HepG2 (cell line): Measurements from ENCODE around the gene IMPDH2. TPM values are rescaled to one million over a fixed set of nuclear protein-coding genes. Genes with fewer than 3 reads are reported as not detected.
A peak's percentile ranks its signal among the peaks of the same experiment; 100 is the strongest.

Experiments
- ATAC-seq: fragments of 200-7000 bp; cut with Tn5 transposase; 3 replicates; pipeline ENCODE4 v1.9.1; 2020; ENCODE audit warnings: mild to moderate bottlenecking, moderate library complexity
- BruUV-seq: library from RNA; stranded (reverse); fragments of 400-500 nt; replicated peaks from 2 replicates; lab custom pipeline; 2021; lab: Mats Ljungman, UMichigan
- CTCF ChIA-PET: fragments of 300-600 bp; formaldehyde crosslinking; extraction: SDS; loops from one replicate; lab custom pipeline; 2021; ENCODE audit warnings: low total read pairs, inconsistent platforms, low intra/inter-chr PET ratio; lab: Yijun Ruan, JAX
- POLR2A ChIA-PET: fragments of 350-600 bp; sonication (Branson Sonifier 250); formaldehyde crosslinking; loops from one replicate; lab custom pipeline; 2020; ENCODE audit warnings: antibody characterized with exemption, inconsistent platforms; lab: Yijun Ruan, JAX
- DNase-seq: peaks from one replicate; pipeline ENCODE4 v3.0.0-alpha.2; 2015; ENCODE audit warnings: low spot score
- FAIRE-seq: peaks from 3 replicates; lab custom pipeline; 2011; peaks lifted over from hg19 to GRCh38; lab: Jason Lieb, UNC
- H2AFZ ChIP-seq: one replicate; pipeline ENCODE4 v1.6.1; 2011; ENCODE audit warnings: low read length, inconsistent platforms
- H3K27ac ChIP-seq: fragments of 300-600 bp; 3 replicates; pipeline ENCODE4 v1.8.0; 2011; ENCODE audit warnings: mixed run types, mild to moderate bottlenecking, mixed read lengths, low read length, inconsistent platforms; ENCODE audit not compliant: insufficient read depth; ENCODE audit errors: extremely low read length
- H3K27me3 ChIP-seq, 2 experiments: fragments of 200-600 bp in 1 of 2; 2 replicates in 1 of 2; 3 replicates in 1 of 2; pipeline versions ENCODE4 v1.6.0 to v1.8.0; 2011; ENCODE audit warnings: low read length in 2 of 2, mild to moderate bottlenecking in 2 of 2, moderate library complexity in 2 of 2, inconsistent platforms in 1 of 2; ENCODE audit not compliant: insufficient read depth in 2 of 2, control insufficient read depth in 1 of 2
- H3K36me3 ChIP-seq, 2 experiments: fragments of 200-600 bp in 1 of 2; replicated peaks in 1 of 2; 2 replicates in 1 of 2; 3 replicates in 1 of 2; pipeline versions ENCODE4 v1.5.1 to v1.8.0; 2011; ENCODE audit warnings: low read length in 2 of 2, inconsistent platforms in 1 of 2; ENCODE audit not compliant: insufficient read depth in 2 of 2, control insufficient read depth in 1 of 2
- H3K4me1 ChIP-seq: 2 replicates; pipeline ENCODE4 v1.5.1; 2012; ENCODE audit warnings: low read length, inconsistent platforms; ENCODE audit not compliant: insufficient read depth
- H3K4me2 ChIP-seq: 2 replicates; pipeline ENCODE4 v1.6.0; 2011; ENCODE audit warnings: low read depth, low read length, inconsistent platforms
- H3K4me3 ChIP-seq, 3 experiments: fragments of 200-600 bp in 1 of 3; sonication (generic), shearing (Covaris generic) in 1 of 3; replicated peaks in 1 of 3; 2 replicates each; pipeline ENCODE4 v1.5.1; 2011 to 2016; ENCODE audit warnings: low read length in 3 of 3, inconsistent platforms in 2 of 3, low read depth in 2 of 3, mild to moderate bottlenecking in 2 of 3, control low read depth in 1 of 3, mixed read lengths in 1 of 3; ENCODE audit not compliant: insufficient read depth in 1 of 3
- H3K79me2 ChIP-seq: one replicate; pipeline ENCODE4 v1.6.1; 2011; ENCODE audit warnings: low read length, inconsistent platforms; ENCODE audit not compliant: insufficient read depth
- H3K9ac ChIP-seq: 2 replicates; pipeline ENCODE4 v1.6.0; 2011; ENCODE audit warnings: mild to moderate bottlenecking, low read depth, low read length, inconsistent platforms; ENCODE audit not compliant: insufficient read depth
- H3K9me3 ChIP-seq: 2 replicates; pipeline ENCODE4 v1.5.1; 2012; ENCODE audit warnings: mild to moderate bottlenecking, low read length
- H4K20me1 ChIP-seq: 2 replicates; pipeline ENCODE4 v1.6.0; 2011; ENCODE audit warnings: inconsistent platforms, mild to moderate bottlenecking, low read length, moderate library complexity; ENCODE audit not compliant: insufficient read depth
- BCL6 ChIP-seq: IDR thresholded peaks from 2 replicates; pipeline ENCODE4 v1.6.1; 2016; ENCODE audit warnings: missing genetic modification reagents, missing compliant biosample characterization
- EED ChIP-seq: sonication (generic); formaldehyde crosslinking; IDR thresholded peaks from 2 replicates; pipeline ENCODE4 v1.5.0; 2020; ENCODE audit warnings: mild to moderate bottlenecking, missing genetic modification reagents
- FOSL1 ChIP-seq: sonication (generic); formaldehyde crosslinking; IDR thresholded peaks from 2 replicates; pipeline ENCODE4 v1.9.0; 2021; ENCODE audit warnings: missing genetic modification reagents, borderline replicate concordance
- GABPA ChIP-seq, 2 experiments: IDR thresholded peaks; 2 replicates each; pipeline ENCODE4 v1.6.1; 2011 to 2016; ENCODE audit warnings: low read depth in 2 of 2, low read length in 1 of 2, missing biosample characterization in 1 of 2, missing genetic modification characterization in 1 of 2
- POLR2AphosphoS5 ChIP-seq: IDR thresholded peaks from 2 replicates; pipeline ENCODE4 v1.6.1; 2012; ENCODE audit warnings: low read depth, low read length
- POLR2G ChIP-seq: fragments of 200-400 bp; formaldehyde crosslinking; IDR thresholded peaks from 2 replicates; pipeline ENCODE4 v1.6.1; 2018; ENCODE audit warnings: mild to moderate bottlenecking, low read depth, low read length, moderate library complexity
- SAP130 ChIP-seq: IDR thresholded peaks from 2 replicates; pipeline ENCODE4 v1.6.1; 2016; ENCODE audit warnings: low read depth
- SMAD1 ChIP-seq: sonication (generic); formaldehyde crosslinking; IDR thresholded peaks from 2 replicates; pipeline ENCODE4 v1.4.0; 2020; ENCODE audit warnings: missing genetic modification reagents, low read depth, mild to moderate bottlenecking, borderline replicate concordance
- SPEN ChIP-seq: sonication (generic); formaldehyde crosslinking; IDR thresholded peaks from 2 replicates; pipeline ENCODE4 v1.5.1; 2020; ENCODE audit warnings: low read depth, mild to moderate bottlenecking, missing genetic modification reagents
- SRSF1 ChIP-seq: fragments of 200-400 bp; formaldehyde crosslinking; optimal IDR thresholded peaks from 2 replicates; pipeline ENCODE3; 2017; ENCODE audit warnings: mild to moderate bottlenecking, low read depth, low read length, moderate library complexity
- STAG1 ChIP-seq: sonication (generic); formaldehyde crosslinking; IDR thresholded peaks from 2 replicates; pipeline ENCODE4 v1.4.0; 2020; ENCODE audit warnings: missing genetic modification reagents
- TBP ChIP-seq: sonication (generic); formaldehyde crosslinking; IDR thresholded peaks from 2 replicates; pipeline ENCODE4 v1.5.0; 2020; ENCODE audit warnings: missing genetic modification reagents
- TFDP1 ChIP-seq: IDR thresholded peaks from 2 replicates; pipeline ENCODE4 v1.6.1; 2016; ENCODE audit warnings: missing compliant biosample characterization, missing genetic modification reagents, borderline replicate concordance
- THAP7 ChIP-seq: sonication (generic); formaldehyde crosslinking; IDR thresholded peaks from 2 replicates; pipeline ENCODE4 v1.8.1; 2023; ENCODE audit warnings: mild to moderate bottlenecking, missing genetic modification reagents
- ZFY ChIP-seq: sonication (generic); formaldehyde crosslinking; IDR thresholded peaks from 2 replicates; pipeline ENCODE4 v1.4.0; 2020; ENCODE audit warnings: missing genetic modification reagents
- ZNF253 ChIP-seq: sonication (generic); formaldehyde crosslinking; IDR thresholded peaks from 2 replicates; pipeline ENCODE4 v1.8.0; 2022; ENCODE audit warnings: mild to moderate bottlenecking, missing genetic modification reagents, borderline replicate concordance
- ZNF256 ChIP-seq: sonication (generic); formaldehyde crosslinking; conservative IDR thresholded peaks from 2 replicates; pipeline ENCODE4 v1.4.0; 2020; ENCODE audit warnings: missing genetic modification reagents
- ZNF263 ChIP-seq: sonication (generic); formaldehyde crosslinking; IDR thresholded peaks from 2 replicates; pipeline ENCODE4 v1.4.0; 2020; ENCODE audit warnings: missing genetic modification reagents
- ZNF33B ChIP-seq: sonication (generic); formaldehyde crosslinking; IDR thresholded peaks from 2 replicates; pipeline ENCODE4 v1.5.1; 2020; ENCODE audit warnings: mild to moderate bottlenecking, missing genetic modification reagents
- ZNF547 ChIP-seq: sonication (generic); formaldehyde crosslinking; IDR thresholded peaks from 2 replicates; pipeline ENCODE4 v1.5.1; 2020; ENCODE audit warnings: mild to moderate bottlenecking, missing genetic modification reagents
- ZNF550 ChIP-seq: sonication (generic); formaldehyde crosslinking; IDR thresholded peaks from 2 replicates; pipeline ENCODE4 v1.4.0; 2020; ENCODE audit warnings: mild to moderate bottlenecking, missing genetic modification reagents, borderline replicate concordance
- ZSCAN12 ChIP-seq: sonication (generic); formaldehyde crosslinking; IDR thresholded peaks from 2 replicates; pipeline ENCODE4 v1.9.0; 2021; ENCODE audit warnings: mild to moderate bottlenecking, missing genetic modification reagents
- WGBS: methylation state at CpG from one replicate; pipeline ENCODE4 v1.1.6; 2017; ENCODE audit warnings: low lambda C conversion rate; 5-methylcytosine and 5-hydroxymethylcytosine counted together
- in situ Hi-C: cut with HindIII; loops from 2 replicates; pipeline ENCODE4 v1.10.0; 2017; ENCODE audit warnings: low pct_unique_long_range_greater_than_20kb; ENCODE audit not compliant: extremely low pct_ligation_motif_present
- intact Hi-C: fragments of 100-400 bp; cut with micrococcal nuclease; formaldehyde crosslinking; loops from one replicate; pipeline ENCODE4 v1.10.0; 2022; ENCODE audit not compliant: unreplicated experiment
- polyA plus RNA-seq, 8 experiments: library from polyadenylated mRNA; depleted of rRNA in 3 of 8; stranded (reverse) in 7 of 8; unstranded in 1 of 8; fragments of >200 nt; fragmentation: Illumina TruSeq in 4 of 8; extraction: Trizol in 4 of 8; gene quantifications; 2 replicates each; pipeline versions ENCODE4 v1.2.1 to v1.2.3, GENCODE V29; 2011 to 2016; ENCODE audit warnings: low read depth in 4 of 8, missing spikeins in 1 of 8, mixed read lengths in 1 of 8; ENCODE audit not compliant: insufficient read depth in 1 of 8
- total RNA-seq, 5 experiments: library from RNA; depleted of rRNA; stranded (reverse); fragments of >200 nt; fragmentation: Illumina TruSeq; extraction: Trizol; gene quantifications; 2 replicates each; pipeline ENCODE4 v1.2.3, GENCODE V29; 2016; ENCODE audit warnings: low read depth in 1 of 5
- TF ChIP-seq, protein P1 (sequence below): IDR thresholded peaks from 2 replicates; pipeline ENCODE4 v1.6.1; 2016; ENCODE audit warnings: control low read depth

IMPDH2 gene
- total and polyA plus RNA-seq, 2 of the 13 experiments (the other 11 are each of a cell fraction or from before 2014, with no cell fraction given): 248 to 260 TPM

DNA sequence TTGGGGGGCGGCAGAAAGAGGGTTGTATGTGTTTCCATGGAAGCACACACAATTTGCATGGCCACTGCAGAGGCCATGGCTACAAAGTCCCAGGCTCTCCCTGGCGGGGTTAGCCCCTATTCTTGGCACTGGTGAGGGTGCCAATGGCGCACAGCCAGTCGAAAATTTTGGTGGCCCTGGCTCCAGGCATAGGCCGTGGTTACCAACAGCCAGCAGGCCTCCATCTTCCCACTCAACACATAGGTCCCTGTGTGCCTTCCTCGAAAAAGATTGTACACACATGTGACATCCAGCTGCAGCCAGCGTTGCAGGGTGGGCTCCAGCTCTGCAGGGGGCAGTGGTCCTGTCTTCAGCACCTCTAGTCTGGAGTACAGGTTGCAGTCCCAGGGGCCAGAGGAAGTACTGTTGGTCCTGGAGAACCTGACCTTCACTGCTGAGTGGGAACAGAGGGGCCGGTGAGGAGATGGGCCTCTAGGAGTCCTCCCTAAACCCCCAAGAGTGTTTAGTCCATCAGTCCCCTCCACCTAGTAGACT is 32.0 kb downstream of the IMPDH2 start (continued):
- TF ChIP-seq SAP130: peak; percentile 30; the same call in 1 of the 2 replicates
- no peak for TF ChIP-seq EED (CRISPR knock-in tag)
- TF ChIP-seq ZNF263 (CRISPR knock-in tag): peak; percentile 38
- TF ChIP-seq STAG1 (CRISPR knock-in tag): peak; percentile 34
- TF ChIP-seq ZFY: peak; percentile 21; the same call in 1 of the 2 replicates
- TF ChIP-seq, all 625 proteins: peak for 7

DNA sequence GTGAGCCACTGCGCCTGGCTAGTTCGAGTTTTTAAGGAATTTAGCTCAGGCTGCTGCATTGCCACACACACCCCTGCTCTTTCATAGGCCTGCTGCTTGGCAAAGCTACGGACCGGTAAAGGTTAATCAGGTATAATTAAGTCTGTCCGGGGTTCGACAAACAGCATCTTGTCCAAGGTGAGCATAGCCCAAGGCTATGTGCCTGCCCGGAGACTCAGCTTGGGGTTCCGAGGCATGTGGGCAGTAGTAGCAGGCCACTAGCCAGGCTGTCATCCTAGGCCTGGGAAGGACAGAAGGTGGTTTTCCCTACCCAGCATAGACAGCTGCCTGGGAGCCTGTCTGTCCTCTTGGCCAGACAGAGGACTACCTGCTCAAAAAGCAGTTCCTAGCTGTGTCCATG is 32.6 kb downstream of the IMPDH2 start:
- Histone ChIP-seq H3K4me1 (peaks cover 47% of the 10 kb centered on the region), H3K27me3 (no peaks in the 10 kb centered on the region), H3K27ac (no peak overlapping the region), H2AFZ (no peak overlapping the region), H3K36me3 (no peaks in the 10 kb centered on the region), H3K9me3 (no peaks in the 10 kb centered on the region), H4K20me1 (no peaks in the 10 kb centered on the region), H3K79me2 (no peaks in the 10 kb centered on the region), H3K4me3 (no peak overlapping the region), H3K4me2 (no peak overlapping the region), H3K9ac (no peak overlapping the region)
- no peak for DNase-seq
- no TSS peak for BruUV-seq
- no peak for ATAC-seq
- CTCF ChIA-PET: interaction anchor here (1.0 kb wide), 1 partner anchor 17 kb away, joined by 3 read pairs; no protein-coding TSS in a partner anchor
- POLR2A ChIA-PET: interaction anchor here (0.9 to 2.9 kb wide), 4 partner anchors 10 to 136 kb away, joined by 3 to 26 read pairs (median 6); partner anchors contain the start of genes IMPDH2, LAMB2, NDUFAF3 and WDR6
- intact Hi-C loops (no loop called here), in situ Hi-C loops (no loop called here)
- TF ChIP-seq GABPA (IDR thresholded peaks at IDR 0.05; ENCODE audit: low read depth, low read length) (no peak), GABPA (CRISPR knock-in tag; IDR thresholded peaks at IDR 0.05; ENCODE audit: low read depth) (no peak), SRSF1 (no peak), ZSCAN12 (CRISPR knock-in tag) (no peak), THAP7 (CRISPR knock-in tag) (no peak), ZNF550 (CRISPR knock-in tag) (no peak), TFDP1 (no peak), POLR2AphosphoS5 (no peak), BCL6 (CRISPR knock-in tag) (no peak), SMAD1 (CRISPR knock-in tag) (no peak), ZNF547 (CRISPR knock-in tag) (no peak), SPEN (CRISPR knock-in tag) (no peak), FOSL1 (CRISPR knock-in tag) (no peak), ZNF253 (CRISPR knock-in tag) (no peak), TBP (CRISPR knock-in tag) (no peak), ZNF256 (CRISPR knock-in tag) (no peak), POLR2G (no peak), ZNF33B (CRISPR knock-in tag) (no peak)
- TF ChIP-seq, protein P1, sequence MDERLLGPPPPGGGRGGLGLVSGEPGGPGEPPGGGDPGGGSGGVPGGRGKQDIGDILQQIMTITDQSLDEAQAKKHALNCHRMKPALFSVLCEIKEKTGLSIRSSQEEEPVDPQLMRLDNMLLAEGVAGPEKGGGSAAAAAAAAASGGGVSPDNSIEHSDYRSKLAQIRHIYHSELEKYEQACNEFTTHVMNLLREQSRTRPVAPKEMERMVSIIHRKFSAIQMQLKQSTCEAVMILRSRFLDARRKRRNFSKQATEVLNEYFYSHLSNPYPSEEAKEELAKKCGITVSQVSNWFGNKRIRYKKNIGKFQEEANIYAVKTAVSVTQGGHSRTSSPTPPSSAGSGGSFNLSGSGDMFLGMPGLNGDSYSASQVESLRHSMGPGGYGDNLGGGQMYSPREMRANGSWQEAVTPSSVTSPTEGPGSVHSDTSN (CRISPR knock-in tag): no peak
- 74% methylated on average over 8 of the region's 8 CpGs for WGBS
- no peak for FAIRE-seq
